ENCODE results near the gene HOXB13. TPM values are rescaled to one million over a fixed set of nuclear protein-coding genes. Genes with fewer than 3 reads are reported as not detected.

The HOXB13 gene
- polyA plus RNA-seq (2013), result not detected in 2 replicates

- Histone ChIP-seq H3K14ac (ENCODE audit: low read length) (no peak within 1 kb of the TSS), H3K4ac (ENCODE audit: low read depth, low read length) (no peak within 1 kb of the TSS), H3K18ac (ENCODE audit: low read length) (no peak within 1 kb of the TSS), H4K91ac (ENCODE audit: low read depth, low read length) (no peak within 1 kb of the TSS), H4K8ac (ENCODE audit: low read depth, low read length) (no peak within 1 kb of the TSS), H3K36me3 (ENCODE audit: control insufficient read depth in 1 of 2, insufficient read depth in 2 of 2, low read length in 2 of 2) (no peaks in the 10 kb centered on the region), H3K23ac (ENCODE audit: low read length) (no peak within 1 kb of the TSS), H4K12ac (ENCODE audit: low read depth, low read length) (no peak within 1 kb of the TSS), H2BK12ac (ENCODE audit: low read length) (no peak within 1 kb of the TSS), H2BK120ac (ENCODE audit: insufficient read depth, low read length, poor library complexity) (no peak within 1 kb of the TSS), H2AK5ac (ENCODE audit: low read length) (no peak within 1 kb of the TSS), H3K79me1 (ENCODE audit: low read length) (no peaks in the 10 kb centered on the region), H3K9me3 (ENCODE audit: insufficient read depth, low read depth, low read length) (peaks cover 9% of the 10 kb centered on the region), H2BK5ac (ENCODE audit: low read depth, low read length, poor library complexity) (no peak within 1 kb of the TSS), H3K4me1 (ENCODE audit: control insufficient read depth in 1 of 2, insufficient read depth in 2 of 2, low read length in 2 of 2) (peaks cover 3 to 6% of the 10 kb centered on the region in 2 experiments), H3K9ac (ENCODE audit: low read length) (no peak within 1 kb of the TSS), H3K4me2 (ENCODE audit: low read length) (peak within 1 kb of the TSS; percentile 44), H3K79me2 (ENCODE audit: control insufficient read depth, insufficient read depth, low read length, poor library complexity) (no peaks in the 10 kb centered on the region), H3K4me3 (ENCODE audit: low read depth, low read length) (no peak within 1 kb of the TSS), H3K27me3 (ENCODE audit: insufficient read depth, low read length) (peaks cover 80% of the 10 kb centered on the region), H3K27ac (ENCODE audit: low read depth, low read length) (no peak within 1 kb of the TSS), H2AFZ (ENCODE audit: insufficient read depth, low read length, poor library complexity) (peak within 1 kb of the TSS; percentile 30)
- WGBS (ENCODE audit: extremely low coverage, insufficient coverage, insufficient read length), result no CpG with 5 or more reads among the region's 55 CpGs
- DNase-seq, result peak; percentile 33 to 53
Observed at GRCh38 chr17:48728232-48729231, at the start of gene HOXB13. Gene HOXB13 (minus strand): TSS chr17:48728750. CDS start chr17:48728593, 157 bp downstream.

GRCh38 chr17:48776602-48777001, 48.1 kb upstream of the HOXB13 start:
- Histone ChIP-seq H3K4me2 (ENCODE audit: low read length) (no peak overlapping the region), H3K27me3 (ENCODE audit: insufficient read depth, low read length) (no peaks in the 10 kb centered on the region), H3K4ac (ENCODE audit: low read depth, low read length) (no peak overlapping the region), H3K9ac (ENCODE audit: low read length) (no peak overlapping the region), H2AK5ac (ENCODE audit: low read length) (no peak overlapping the region), H3K79me2 (ENCODE audit: control insufficient read depth, insufficient read depth, low read length, poor library complexity) (no peaks in the 10 kb centered on the region), H3K23ac (ENCODE audit: low read length) (no peak overlapping the region), H2AFZ (ENCODE audit: insufficient read depth, low read length, poor library complexity) (no peak overlapping the region), H3K36me3 (ENCODE audit: control insufficient read depth in 1 of 2, insufficient read depth in 2 of 2, low read length in 2 of 2) (no peaks in the 10 kb centered on the region), H3K4me3 (ENCODE audit: low read depth, low read length) (no peak overlapping the region), H3K9me3 (ENCODE audit: insufficient read depth, low read depth, low read length) (no peaks in the 10 kb centered on the region), H2BK12ac (ENCODE audit: low read length) (no peak overlapping the region), H3K18ac (ENCODE audit: low read length) (no peak overlapping the region), H3K14ac (ENCODE audit: low read length) (no peak overlapping the region), H4K91ac (ENCODE audit: low read depth, low read length) (no peak overlapping the region), H3K27ac (ENCODE audit: low read depth, low read length) (no peak overlapping the region), H2BK120ac (ENCODE audit: insufficient read depth, low read length, poor library complexity) (no peak overlapping the region), H4K8ac (ENCODE audit: low read depth, low read length) (no peak overlapping the region), H2BK5ac (ENCODE audit: low read depth, low read length, poor library complexity) (no peak overlapping the region), H3K79me1 (ENCODE audit: low read length) (no peaks in the 10 kb centered on the region), H3K4me1 (ENCODE audit: control insufficient read depth in 1 of 2, insufficient read depth in 2 of 2, low read length in 2 of 2) (no peaks in the 10 kb centered on the region), H4K12ac (ENCODE audit: low read depth, low read length) (no peak overlapping the region)
- no peak for DNase-seq

GRCh38 chr17:48773245-48773644, 44.7 kb upstream of the HOXB13 start:
- H3K36me3 ChIP-seq (ENCODE audit: control insufficient read depth in 1 of 2, insufficient read depth in 2 of 2, low read length in 2 of 2), result no peaks in the 10 kb centered on the region
- H3K27me3 ChIP-seq (ENCODE audit: insufficient read depth, low read length), result no peaks in the 10 kb centered on the region
- no peak overlapping the region for H3K23ac ChIP-seq (ENCODE audit: low read length)
- H4K91ac ChIP-seq (ENCODE audit: low read depth, low read length), result no peak overlapping the region
- no peak overlapping the region for H2BK12ac ChIP-seq (ENCODE audit: low read length)
- H3K4me1 ChIP-seq (ENCODE audit: control insufficient read depth in 1 of 2, insufficient read depth in 2 of 2, low read length in 2 of 2), result no peaks in the 10 kb centered on the region
- no peak overlapping the region for H3K4me2 ChIP-seq (ENCODE audit: low read length)
- H3K4ac ChIP-seq (ENCODE audit: low read depth, low read length), result no peak overlapping the region
- WGBS (ENCODE audit: extremely low coverage, insufficient coverage, insufficient read length), result no CpG with 5 or more reads among the region's 3 CpGs
- no peak overlapping the region for H2BK120ac ChIP-seq (ENCODE audit: insufficient read depth, low read length, poor library complexity)
- H3K4me3 ChIP-seq (ENCODE audit: low read depth, low read length), result no peak overlapping the region
- H3K9ac ChIP-seq (ENCODE audit: low read length), result no peak overlapping the region
- H2AFZ ChIP-seq (ENCODE audit: insufficient read depth, low read length, poor library complexity), result no peak overlapping the region
- H3K27ac ChIP-seq (ENCODE audit: low read depth, low read length), result no peak overlapping the region
- H3K79me1 ChIP-seq (ENCODE audit: low read length), result no peaks in the 10 kb centered on the region
- H4K8ac ChIP-seq (ENCODE audit: low read depth, low read length), result no peak overlapping the region
- H3K9me3 ChIP-seq (ENCODE audit: insufficient read depth, low read depth, low read length), result no peaks in the 10 kb centered on the region
- H3K79me2 ChIP-seq (ENCODE audit: control insufficient read depth, insufficient read depth, low read length, poor library complexity), result no peaks in the 10 kb centered on the region
- H2BK5ac ChIP-seq (ENCODE audit: low read depth, low read length, poor library complexity), result no peak overlapping the region
- DNase-seq, result no peak
- no peak overlapping the region for H3K14ac ChIP-seq (ENCODE audit: low read length)
- H3K18ac ChIP-seq (ENCODE audit: low read length), result no peak overlapping the region
- no peak overlapping the region for H2AK5ac ChIP-seq (ENCODE audit: low read length)
- no peak overlapping the region for H4K12ac ChIP-seq (ENCODE audit: low read depth, low read length)

GRCh38 chr17:48770954-48771353, 42.4 kb upstream of the HOXB13 start:
- Histone ChIP-seq H3K9me3 (ENCODE audit: insufficient read depth, low read depth, low read length) (no peaks in the 10 kb centered on the region), H3K4me2 (ENCODE audit: low read length) (no peak overlapping the region), H3K18ac (ENCODE audit: low read length) (no peak overlapping the region), H3K9ac (ENCODE audit: low read length) (no peak overlapping the region), H2BK120ac (ENCODE audit: insufficient read depth, low read length, poor library complexity) (no peak overlapping the region), H2AK5ac (ENCODE audit: low read length) (no peak overlapping the region), H3K14ac (ENCODE audit: low read length) (no peak overlapping the region), H3K27ac (ENCODE audit: low read depth, low read length) (no peak overlapping the region), H4K8ac (ENCODE audit: low read depth, low read length) (no peak overlapping the region), H3K4me3 (ENCODE audit: low read depth, low read length) (no peak overlapping the region), H3K4ac (ENCODE audit: low read depth, low read length) (no peak overlapping the region), H3K36me3 (ENCODE audit: control insufficient read depth in 1 of 2, insufficient read depth in 2 of 2, low read length in 2 of 2) (no peaks in the 10 kb centered on the region), H2AFZ (ENCODE audit: insufficient read depth, low read length, poor library complexity) (no peak overlapping the region), H3K27me3 (ENCODE audit: insufficient read depth, low read length) (no peaks in the 10 kb centered on the region), H4K91ac (ENCODE audit: low read depth, low read length) (no peak overlapping the region), H3K79me2 (ENCODE audit: control insufficient read depth, insufficient read depth, low read length, poor library complexity) (no peaks in the 10 kb centered on the region), H3K4me1 (ENCODE audit: control insufficient read depth in 1 of 2, insufficient read depth in 2 of 2, low read length in 2 of 2) (no peaks in the 10 kb centered on the region), H2BK12ac (ENCODE audit: low read length) (no peak overlapping the region), H2BK5ac (ENCODE audit: low read depth, low read length, poor library complexity) (no peak overlapping the region), H3K79me1 (ENCODE audit: low read length) (no peaks in the 10 kb centered on the region), H3K23ac (ENCODE audit: low read length) (no peak overlapping the region), H4K12ac (ENCODE audit: low read depth, low read length) (no peak overlapping the region)
- no peak for DNase-seq
- no CpG with 5 or more reads among the region's 3 CpGs for WGBS (ENCODE audit: extremely low coverage, insufficient coverage, insufficient read length)
